ENCODE results near the gene UBASH3B. TPM values are rescaled to one million over a fixed set of nuclear protein-coding genes. Genes with fewer than 3 reads are reported as not detected.

UBASH3B gene
- total RNA-seq, 5 donors from 2014 or later (not counting 1 experiment from before 2014, with no cell fraction given): 29.7 to 44.0 (median 36.8) TPM

DNA sequence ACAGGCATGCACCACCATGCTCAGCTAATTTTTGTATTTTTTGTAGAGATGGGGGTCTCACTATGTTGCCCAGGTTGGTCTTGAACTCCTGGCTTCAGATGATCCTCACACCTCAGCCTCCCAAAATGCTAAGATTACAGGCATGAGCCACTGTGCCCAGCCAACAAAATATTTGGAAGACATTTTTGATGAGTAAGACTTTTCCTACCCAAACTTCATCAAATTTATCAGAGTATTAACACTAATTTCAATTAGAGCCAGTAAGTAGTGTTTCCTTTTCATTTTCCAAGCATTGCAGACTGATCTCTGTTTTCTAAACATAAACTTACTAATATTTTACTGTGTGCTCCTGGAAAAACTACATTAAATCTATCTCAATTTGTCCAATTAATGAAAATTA, 181.4 kb downstream of the UBASH3B start:
- H3K4me3 ChIP-seq (ENCODE audit: control insufficient read depth in 1 of 2, extremely low read depth in 1 of 2, low read length in 1 of 2): no peak overlapping the region
- peaks cover 34 to 44% (median 38%) of the 10 kb centered on the region in 3 donors for H3K4me1 Mint-ChIP-seq
- no peaks in the 10 kb centered on the region for H3K9me3 Mint-ChIP-seq
- ATAC-seq (replicated peaks in 1 of 4): no peak
- H3K27me3 ChIP-seq (replicated peaks in 1 of 2; ENCODE audit: control insufficient read depth in 2 of 2, extremely low read depth in 1 of 2, insufficient read depth in 2 of 2, low read length in 1 of 2): no peaks in the 10 kb centered on the region
- ChIA-PET POLR2A (no interaction called here), CTCF (interaction anchor here in 1 of 2 donors (1.2 kb wide), 1 partner anchor 15 kb away, joined by 5 read pairs; no protein-coding TSS in a partner anchor)
- H3K27ac Mint-ChIP-seq: no peak overlapping the region
- no peaks in the 10 kb centered on the region for H3K9me3 ChIP-seq
- H3K27ac ChIP-seq (ENCODE audit: low read length): no peak overlapping the region
- H3K4me3 Mint-ChIP-seq: no peak overlapping the region
- H3K36me3 ChIP-seq (ENCODE audit: control insufficient read depth in 2 of 2, extremely low read depth in 1 of 2, insufficient read depth in 1 of 2, low read length in 1 of 2): no peaks in the 10 kb centered on the region
- no peak for DNase-seq
- H3K36me3 Mint-ChIP-seq: no peaks in the 10 kb centered on the region
- H3K4me1 ChIP-seq (ENCODE audit: control insufficient read depth in 1 of 2, extremely low read depth in 1 of 2, insufficient read depth in 2 of 2, low read length in 2 of 2): peaks cover 18 to 25% of the 10 kb centered on the region in 2 experiments
- no peaks in the 10 kb centered on the region for H3K27me3 Mint-ChIP-seq

DNA sequence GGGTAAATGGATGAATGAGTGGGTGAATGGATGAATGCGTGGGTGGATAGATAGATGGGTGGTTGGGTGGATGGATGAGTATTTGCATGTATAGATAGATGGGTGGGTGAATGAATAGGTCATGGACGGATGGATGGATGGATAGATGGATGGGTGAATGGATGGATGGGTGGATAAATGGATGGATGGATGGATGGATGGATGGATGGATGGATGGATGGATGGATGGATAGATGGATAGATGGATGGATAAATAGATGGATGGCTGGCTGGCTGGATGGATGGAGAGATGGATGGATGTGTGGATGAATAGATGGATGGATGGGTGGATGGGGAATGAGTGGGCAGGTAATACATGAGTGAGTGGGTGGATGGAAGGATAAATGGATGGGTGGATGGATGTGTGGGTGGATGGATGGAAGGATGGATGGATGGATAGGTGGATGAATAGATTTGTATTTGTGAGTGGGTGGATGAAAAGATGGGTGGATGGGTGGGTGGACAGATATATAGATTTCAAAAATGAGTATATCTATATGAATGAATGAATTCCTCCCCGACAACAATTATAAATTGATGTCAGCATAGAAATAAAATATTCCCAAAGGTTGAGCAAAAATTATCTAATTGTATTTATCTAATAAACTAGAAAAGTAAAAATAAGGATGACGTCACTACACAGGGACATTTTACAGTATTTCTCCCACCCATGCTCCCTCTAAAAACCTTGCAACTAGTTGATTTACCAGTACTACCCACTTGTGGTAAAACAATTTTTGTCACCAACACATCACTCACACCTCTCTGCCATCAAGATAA, 182.2 kb downstream of the UBASH3B start:
- Mint-ChIP-seq H3K36me3 (no peaks in the 10 kb centered on the region), H3K9me3 (no peaks in the 10 kb centered on the region), H3K4me1 (peaks cover 32 to 44% (median 38%) of the 10 kb centered on the region in 3 donors), H3K27ac (peak overlapping the region; percentile 74 to 77), H3K27me3 (no peaks in the 10 kb centered on the region), H3K4me3 (peak overlapping the region; percentile 67 to 79 (median 69))
- Histone ChIP-seq H3K4me1 (ENCODE audit: control insufficient read depth in 1 of 2, extremely low read depth in 1 of 2, insufficient read depth in 2 of 2, low read length in 2 of 2) (peaks cover 23 to 28% of the 10 kb centered on the region in 2 experiments), H3K36me3 (ENCODE audit: control insufficient read depth in 2 of 2, extremely low read depth in 1 of 2, insufficient read depth in 1 of 2, low read length in 1 of 2) (no peaks in the 10 kb centered on the region), H3K4me3 (ENCODE audit: control insufficient read depth in 1 of 2, extremely low read depth in 1 of 2, low read length in 1 of 2) (no peak overlapping the region), H3K27me3 (replicated peaks in 1 of 2; ENCODE audit: control insufficient read depth in 2 of 2, extremely low read depth in 1 of 2, insufficient read depth in 2 of 2, low read length in 1 of 2) (no peaks in the 10 kb centered on the region), H3K9me3 (no peaks in the 10 kb centered on the region), H3K27ac (ENCODE audit: low read length) (peak overlapping the region; percentile 79)
- DNase-seq: no peak
- CTCF ChIA-PET: interaction anchor here (0.6 to 4.4 kb wide), 6 partner anchors 9 to 42 kb away, joined by 3 to 73 read pairs (median 5); no protein-coding TSS in a partner anchor
- no peak for ATAC-seq (replicated peaks in 1 of 4)
- WGBS (ENCODE audit: insufficient coverage): 89% methylated on average over 2 of the region's 4 CpGs
- POLR2A ChIA-PET: interaction anchor here (0.6 to 3.4 kb wide), 4 partner anchors 10 to 232 kb away, joined by 3 to 29 read pairs (median 3); no protein-coding TSS in a partner anchor

DNA sequence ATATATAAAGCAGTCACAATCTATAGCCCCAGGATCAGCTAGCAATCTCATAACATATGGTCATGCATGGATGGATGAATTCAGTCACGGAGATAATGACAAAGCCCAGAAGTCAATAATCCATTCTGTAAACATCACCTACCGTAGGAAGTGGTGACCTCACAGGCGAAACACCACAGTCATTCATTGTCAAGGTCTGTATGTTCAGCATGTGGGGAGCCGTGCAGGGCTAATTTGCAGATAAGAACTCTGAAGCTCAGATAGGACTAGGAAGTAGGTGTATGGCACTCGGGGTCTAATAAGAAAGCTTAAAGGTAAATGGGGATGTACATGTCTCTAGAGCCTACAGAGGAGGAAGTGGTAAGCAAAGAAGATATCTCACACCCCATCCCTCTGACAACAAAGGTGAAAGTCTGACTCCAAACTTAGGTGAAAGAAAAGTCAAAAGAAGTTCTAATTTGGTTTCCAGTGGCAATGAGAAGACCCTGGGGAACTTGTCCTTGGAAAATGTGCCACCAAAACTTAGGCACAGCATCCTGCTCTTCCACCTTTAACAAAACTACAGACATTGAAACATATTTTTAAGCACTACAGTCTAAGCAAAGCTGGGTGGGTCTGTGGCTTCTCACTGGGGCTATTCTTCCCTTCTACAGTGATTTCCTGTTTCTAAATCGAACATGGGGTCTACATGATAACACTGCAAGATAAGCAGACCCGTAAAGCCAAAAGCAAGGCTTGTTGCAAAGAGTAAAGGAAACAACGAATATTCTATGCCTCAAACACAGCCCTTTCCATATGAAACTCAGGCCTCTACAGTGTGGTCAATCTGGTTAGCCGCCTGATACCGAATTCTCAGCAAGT, 188.0 kb downstream of the UBASH3B start:
- peaks cover 45 to 61% of the 10 kb centered on the region in 2 experiments for H3K4me1 ChIP-seq (ENCODE audit: control insufficient read depth in 1 of 2, extremely low read depth in 1 of 2, insufficient read depth in 2 of 2, low read length in 2 of 2)
- H3K4me1 Mint-ChIP-seq: peaks cover 57 to 72% (median 72%) of the 10 kb centered on the region in 3 donors

DNA sequence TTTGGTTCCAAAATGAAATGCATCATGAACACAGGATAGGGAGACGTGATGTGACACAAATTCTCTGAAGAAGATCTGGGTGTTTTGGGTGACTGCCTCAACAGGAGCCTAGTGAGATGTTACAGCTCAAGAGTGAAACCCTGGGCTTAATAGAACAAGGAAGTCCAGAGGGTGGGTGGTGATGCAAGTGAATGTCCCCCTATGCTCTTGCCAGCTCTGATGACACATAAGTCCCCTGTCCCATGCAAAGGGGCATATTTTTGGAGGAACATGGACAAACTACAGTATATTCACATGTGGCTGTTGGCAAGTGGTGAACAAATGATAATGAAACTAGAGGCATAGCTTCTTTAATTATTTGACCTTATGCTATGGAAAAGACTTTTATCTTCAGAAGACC, 191.9 kb downstream of the UBASH3B start:
- Histone ChIP-seq H3K9me3 (no peaks in the 10 kb centered on the region), H3K27me3 (replicated peaks in 1 of 2; ENCODE audit: control insufficient read depth in 2 of 2, extremely low read depth in 1 of 2, insufficient read depth in 2 of 2, low read length in 1 of 2) (no peaks in the 10 kb centered on the region), H3K4me3 (ENCODE audit: control insufficient read depth in 1 of 2, extremely low read depth in 1 of 2, low read length in 1 of 2) (no peak overlapping the region), H3K36me3 (ENCODE audit: control insufficient read depth in 2 of 2, extremely low read depth in 1 of 2, insufficient read depth in 1 of 2, low read length in 1 of 2) (no peaks in the 10 kb centered on the region), H3K27ac (ENCODE audit: low read length) (peak overlapping the region; percentile 29), H3K4me1 (ENCODE audit: control insufficient read depth in 1 of 2, extremely low read depth in 1 of 2, insufficient read depth in 2 of 2, low read length in 2 of 2) (peaks cover 39 to 82% of the 10 kb centered on the region in 2 experiments)
- Mint-ChIP-seq H3K4me3 (peak overlapping the region in 1 of 3 donors; percentile 9), H3K27ac (peak overlapping the region; percentile 27 to 85), H3K9me3 (no peaks in the 10 kb centered on the region), H3K27me3 (no peaks in the 10 kb centered on the region), H3K36me3 (no peaks in the 10 kb centered on the region), H3K4me1 (peaks cover 71 to 87% (median 87%) of the 10 kb centered on the region in 3 donors)
- WGBS (ENCODE audit: insufficient coverage): 40% methylated on average over 1 of the region's 1 CpG
- POLR2A ChIA-PET: interaction anchor here (0.5 to 0.6 kb wide), 4 partner anchors 9 to 215 kb away, joined by 3 to 5 read pairs (median 5); partner anchors contain the start of genes CRTAM (in 1 of the 2) and HSPA8 (in 1 of the 2)
- ATAC-seq (replicated peaks in 1 of 4) (no peak), DNase-seq (no peak)
- CTCF ChIA-PET: interaction anchor here in 1 of 2 donors (0.6 to 1.3 kb wide), 4 partner anchors 9 to 148 kb away, joined by 3 read pairs; partner anchors contain the start of gene CRTAM

More for the DNA sequence above, 188.0 kb downstream of the UBASH3B start:
- Histone ChIP-seq H3K4me3 (ENCODE audit: control insufficient read depth in 1 of 2, extremely low read depth in 1 of 2, low read length in 1 of 2) (peak overlapping the region; percentile 17 to 26), H3K36me3 (ENCODE audit: control insufficient read depth in 2 of 2, extremely low read depth in 1 of 2, insufficient read depth in 1 of 2, low read length in 1 of 2) (no peaks in the 10 kb centered on the region), H3K27me3 (replicated peaks in 1 of 2; ENCODE audit: control insufficient read depth in 2 of 2, extremely low read depth in 1 of 2, insufficient read depth in 2 of 2, low read length in 1 of 2) (no peaks in the 10 kb centered on the region), H3K9me3 (no peaks in the 10 kb centered on the region), H3K27ac (ENCODE audit: low read length) (peak overlapping the region; percentile 91)
- no peaks in the 10 kb centered on the region for H3K36me3 Mint-ChIP-seq
- H3K9me3 Mint-ChIP-seq: no peaks in the 10 kb centered on the region
- POLR2A ChIA-PET: interaction anchor here in 1 of 2 donors (0.8 to 1.1 kb wide), 2 partner anchors 9 to 219 kb away, joined by 4 to 9 read pairs; partner anchors contain the start of gene HSPA8
- peak; percentile 20 to 79 (median 55) for DNase-seq
- ATAC-seq (replicated peaks in 1 of 4): peak; percentile 90 to 93 (median 92)
- H3K4me3 Mint-ChIP-seq: peak overlapping the region; percentile 48 to 66 (median 48)
- CTCF ChIA-PET: interaction anchor here (0.6 to 2.6 kb wide), 9 partner anchors 9 to 214 kb away, joined by 3 to 41 read pairs (median 4); no protein-coding TSS in a partner anchor
- no peaks in the 10 kb centered on the region for H3K27me3 Mint-ChIP-seq
- peak overlapping the region; percentile 86 to 87 for H3K27ac Mint-ChIP-seq
- WGBS (ENCODE audit: insufficient coverage): 17% methylated on average over 1 of the region's 10 CpGs

DNA sequence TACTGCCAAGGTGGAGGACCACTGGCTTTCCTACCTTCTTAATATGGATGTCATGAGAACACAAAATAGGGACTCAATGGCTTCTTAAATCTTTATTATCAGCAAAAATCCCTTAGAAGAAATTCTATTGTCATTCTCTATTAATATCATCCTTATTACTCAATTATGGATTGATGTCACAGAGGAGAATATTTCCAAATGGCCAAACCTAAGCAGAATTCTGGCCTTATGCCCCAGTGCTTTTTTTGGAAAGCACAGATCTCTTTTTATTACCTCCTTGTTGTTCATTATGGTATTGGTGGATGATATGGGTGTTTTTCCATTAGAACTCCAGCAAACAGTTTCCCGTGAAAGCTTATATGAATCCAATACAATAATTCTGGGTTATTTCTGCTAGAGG, 192.7 kb downstream of the UBASH3B start:
- H3K27ac Mint-ChIP-seq: peak overlapping the region in 1 of 2 donors; percentile 85
- peaks cover 69 to 87% (median 84%) of the 10 kb centered on the region in 3 donors for H3K4me1 Mint-ChIP-seq
- no peaks in the 10 kb centered on the region for H3K9me3 Mint-ChIP-seq
- no CpG with 5 or more reads among the region's 1 CpG for WGBS (ENCODE audit: insufficient coverage)
- POLR2A ChIA-PET: no interaction called here
- H3K4me3 ChIP-seq (ENCODE audit: control insufficient read depth in 1 of 2, extremely low read depth in 1 of 2, low read length in 1 of 2): no peak overlapping the region
- DNase-seq (no peak), ATAC-seq (replicated peaks in 1 of 4) (no peak)
- no peaks in the 10 kb centered on the region for H3K27me3 ChIP-seq (replicated peaks in 1 of 2; ENCODE audit: control insufficient read depth in 2 of 2, extremely low read depth in 1 of 2, insufficient read depth in 2 of 2, low read length in 1 of 2)
- no peaks in the 10 kb centered on the region for H3K9me3 ChIP-seq
- no peaks in the 10 kb centered on the region for H3K36me3 Mint-ChIP-seq
- no peak overlapping the region for H3K4me3 Mint-ChIP-seq
- peak overlapping the region; percentile 19 for H3K27ac ChIP-seq (ENCODE audit: low read length)
- CTCF ChIA-PET: interaction anchor here in 1 of 2 donors (1.3 kb wide), 1 partner anchor 8 kb away, joined by 3 read pairs; no protein-coding TSS in a partner anchor
- no peaks in the 10 kb centered on the region for H3K27me3 Mint-ChIP-seq
- no peaks in the 10 kb centered on the region for H3K36me3 ChIP-seq (ENCODE audit: control insufficient read depth in 2 of 2, extremely low read depth in 1 of 2, insufficient read depth in 1 of 2, low read length in 1 of 2)
- peaks cover 35 to 82% of the 10 kb centered on the region in 2 experiments for H3K4me1 ChIP-seq (ENCODE audit: control insufficient read depth in 1 of 2, extremely low read depth in 1 of 2, insufficient read depth in 2 of 2, low read length in 2 of 2)

Data from T-cell (primary cell).